HG03135 (cell line): ENCODE data around the gene FNDC3B.
"Not testable (repeated sequence)": the region's sequence is repeated elsewhere in the genome, so short reads cannot be mapped to it uniquely, and the experiment has no call there.

Experiments used
- ATAC-seq: cut with Tn5 transposase; IDR thresholded peaks from one replicate; pipeline ENCODE4 v1.9.1; 2021; ENCODE audit warnings: mild to moderate bottlenecking, moderate library complexity; ENCODE audit not compliant: unreplicated experiment

FNDC3B gene

DNA sequence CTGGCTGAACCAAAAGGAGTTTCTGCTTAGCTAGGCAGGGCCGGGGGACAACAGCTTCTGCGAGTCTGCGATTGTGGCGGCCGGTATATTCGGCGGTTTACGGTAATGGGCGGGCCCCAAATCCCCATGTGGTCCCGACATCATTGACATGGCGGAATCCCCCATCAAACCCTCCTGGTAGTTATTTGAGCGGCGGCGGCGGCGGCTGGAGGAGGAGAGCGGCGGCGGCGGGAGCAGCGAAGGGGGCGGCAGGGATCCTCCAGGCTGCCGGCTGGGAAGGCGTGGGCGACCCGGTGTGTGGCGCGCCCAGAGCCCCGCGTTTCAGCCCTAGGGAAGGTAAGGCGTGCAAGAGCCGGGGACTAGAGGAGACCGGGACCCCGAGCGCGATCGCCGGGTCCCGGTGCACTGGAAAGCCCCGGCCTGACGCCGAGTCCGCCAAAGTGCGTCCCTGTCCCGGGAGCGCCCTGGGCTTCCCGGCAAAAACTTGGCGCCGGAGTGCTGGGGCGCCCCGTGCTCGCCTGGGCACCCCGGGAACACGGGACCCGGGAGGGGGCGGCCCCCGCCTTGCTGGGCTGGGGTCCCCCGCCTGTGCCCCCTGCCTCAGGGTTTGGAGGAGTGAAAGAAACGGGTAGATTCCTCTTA is at the start of gene FNDC3B:
FNDC3B (plus strand) TSS at position 143 of the 642 bp plus-strand sequence. CDS start 72,902 bp downstream, outside the sequence.
- peak; percentile 77 for ATAC-seq

DNA sequence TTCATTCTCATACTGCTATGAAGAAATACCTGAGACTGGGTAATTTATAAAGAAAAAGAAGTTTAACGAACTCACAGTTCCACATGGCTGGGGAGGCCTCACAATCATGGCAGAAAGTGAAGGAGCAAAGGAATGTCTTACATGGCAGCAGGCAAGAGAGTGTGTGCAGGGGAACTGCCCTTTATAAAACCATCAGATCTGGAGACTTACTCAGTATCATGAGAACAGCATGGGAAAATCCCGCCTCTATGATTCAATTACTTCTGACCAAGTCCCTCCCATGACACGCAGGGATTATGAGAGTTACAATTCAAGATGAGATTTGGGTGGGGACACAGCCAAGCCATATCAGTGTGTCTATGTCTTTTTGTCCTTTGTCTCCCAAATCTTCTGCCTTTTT is 49.1 kb upstream of the FNDC3B start:
- ATAC-seq, result not testable (repeated sequence)

DNA sequence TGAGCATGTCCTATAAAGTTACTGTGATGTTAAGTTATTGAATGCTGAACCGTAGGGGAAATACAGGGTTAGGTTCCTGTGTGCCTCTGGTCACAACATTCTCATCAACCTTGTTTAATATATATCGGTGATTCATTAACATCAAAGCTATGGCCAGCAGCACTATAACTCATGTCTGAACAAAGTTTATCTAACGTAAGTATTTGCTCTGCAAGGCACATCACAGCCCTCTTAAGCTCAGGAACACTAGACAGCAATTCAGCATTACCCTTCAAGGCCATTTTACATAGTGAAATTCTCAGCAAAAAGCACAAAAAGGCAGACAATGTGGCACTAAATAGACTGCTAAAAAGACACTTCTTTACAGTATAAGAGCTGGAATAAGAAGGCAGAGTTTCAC is 48.2 kb upstream of the FNDC3B start:
- ATAC-seq, result no peak

DNA sequence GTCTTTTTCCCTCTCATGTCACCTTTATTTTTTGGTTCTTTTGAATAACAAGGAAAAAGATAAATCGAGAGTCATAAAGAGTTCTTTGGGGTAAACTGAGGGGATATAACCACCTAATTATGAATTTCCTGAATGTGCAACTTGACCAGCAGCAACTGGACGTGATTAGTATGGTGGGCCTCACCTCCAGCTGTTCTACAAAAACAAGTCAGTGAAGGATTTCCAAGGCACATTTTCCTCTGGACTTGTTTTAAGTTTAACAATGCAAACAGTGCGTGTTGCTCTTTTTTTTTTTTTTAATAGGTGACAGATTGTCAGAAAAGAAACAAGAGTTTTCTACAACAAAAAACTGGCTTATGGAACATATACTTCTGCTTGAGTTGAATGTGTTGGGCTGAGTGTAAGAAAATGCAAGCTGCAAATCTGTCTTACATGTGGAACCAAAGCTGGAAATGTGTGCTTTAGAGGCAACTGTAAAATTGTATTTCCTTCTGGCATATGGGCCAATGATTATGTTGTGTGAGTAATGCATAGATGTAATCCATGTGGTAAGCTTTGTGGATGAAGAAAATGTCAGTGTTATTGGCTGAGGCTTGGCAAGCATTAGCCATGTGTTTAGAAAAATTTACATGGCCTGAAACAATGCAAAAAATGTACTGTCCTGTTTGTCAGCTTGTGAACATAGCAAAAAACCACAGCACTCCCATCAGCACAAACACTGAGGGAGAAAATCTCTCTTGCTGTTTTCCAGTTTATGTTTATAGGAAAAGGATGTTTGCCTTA is 44.5 kb upstream of the FNDC3B start:
- no peak for ATAC-seq

DNA sequence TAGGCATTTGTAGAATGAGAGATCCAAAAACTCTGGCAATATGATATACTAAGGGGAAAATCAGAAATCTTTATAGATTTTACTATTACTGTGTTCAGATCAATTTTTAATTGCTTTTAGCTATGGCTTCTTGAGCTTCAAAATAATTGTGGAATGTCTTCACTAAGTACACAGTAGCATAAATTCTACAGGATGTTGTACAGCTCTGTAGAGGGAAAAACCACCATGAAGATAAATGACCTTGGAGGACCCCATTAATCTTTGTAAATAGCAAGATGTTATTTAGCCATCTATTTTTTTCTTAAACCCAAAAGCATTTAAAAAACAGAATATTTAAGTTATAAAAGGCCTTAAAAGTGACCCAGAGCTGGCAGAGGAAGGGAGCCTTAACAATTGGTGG is 43.9 kb upstream of the FNDC3B start:
- ATAC-seq, result no peak

DNA sequence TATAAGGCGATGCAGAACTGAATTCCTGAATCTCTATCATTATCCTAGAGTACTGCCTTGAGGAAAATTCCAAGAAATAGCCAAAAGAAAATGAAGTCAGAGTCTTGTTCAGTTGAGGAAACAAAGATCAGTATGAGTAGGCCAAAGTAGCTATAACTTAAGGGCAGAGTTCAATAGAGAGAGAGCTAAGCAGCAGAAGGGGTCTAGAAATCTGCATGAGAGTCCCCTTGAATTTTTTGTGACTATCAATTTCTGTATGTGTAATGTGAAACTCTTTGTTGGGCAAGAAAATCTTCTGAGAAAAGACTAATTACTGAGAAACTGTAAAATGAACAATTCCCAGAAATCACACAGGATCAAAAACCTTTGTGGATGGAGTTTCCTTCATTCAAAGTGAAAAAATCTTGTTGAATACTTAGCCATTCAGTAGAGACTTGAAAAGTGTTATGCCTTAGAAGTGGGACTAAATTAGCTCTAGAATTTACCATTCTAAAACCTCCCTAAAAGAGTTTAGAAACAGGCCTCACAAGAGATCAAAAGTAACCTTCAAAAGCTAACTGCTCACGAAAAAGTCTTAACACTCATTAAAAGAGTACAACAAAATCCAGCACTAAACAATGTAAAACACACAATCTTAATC is 43.1 kb upstream of the FNDC3B start:
- no peak for ATAC-seq

DNA sequence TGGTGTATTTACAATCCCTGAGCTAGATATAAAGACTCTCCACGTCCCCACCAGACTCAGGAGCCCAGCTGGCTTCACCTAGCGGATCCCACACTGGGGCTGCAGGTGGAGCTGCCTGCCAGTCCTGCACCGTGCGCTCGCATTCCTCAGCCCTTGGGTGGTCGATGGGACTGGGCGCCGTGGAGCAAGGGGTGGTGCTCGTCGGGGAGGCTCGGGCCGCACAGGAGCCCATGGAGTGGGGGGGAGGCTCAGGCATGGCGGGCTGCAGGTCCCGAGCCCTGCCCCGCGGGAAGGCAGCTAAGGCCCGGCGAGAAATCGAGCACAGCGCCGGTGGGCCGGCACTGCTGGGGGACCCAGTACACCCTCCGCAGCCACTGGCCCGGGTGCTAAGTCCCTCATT is 40.6 kb upstream of the FNDC3B start:
- not testable (repeated sequence) for ATAC-seq

DNA sequence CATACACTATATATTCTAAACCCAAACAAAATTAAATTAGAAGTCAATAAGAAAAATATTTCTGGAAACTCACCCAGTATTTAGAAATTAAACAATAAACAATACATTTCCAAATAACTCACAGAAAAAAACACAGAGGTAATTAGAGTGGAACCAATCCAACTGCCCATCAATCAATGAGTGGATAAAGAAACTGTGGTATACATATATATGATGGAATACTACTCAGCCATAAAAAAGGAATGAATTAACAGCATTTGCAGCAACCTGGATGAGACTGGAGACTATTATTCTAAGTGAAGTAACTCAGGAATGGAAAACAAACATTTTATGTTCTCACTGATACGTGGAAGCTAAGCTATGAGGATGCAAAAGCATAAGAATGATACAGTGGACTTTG is 37.8 kb upstream of the FNDC3B start:
- not testable (repeated sequence) for ATAC-seq

DNA sequence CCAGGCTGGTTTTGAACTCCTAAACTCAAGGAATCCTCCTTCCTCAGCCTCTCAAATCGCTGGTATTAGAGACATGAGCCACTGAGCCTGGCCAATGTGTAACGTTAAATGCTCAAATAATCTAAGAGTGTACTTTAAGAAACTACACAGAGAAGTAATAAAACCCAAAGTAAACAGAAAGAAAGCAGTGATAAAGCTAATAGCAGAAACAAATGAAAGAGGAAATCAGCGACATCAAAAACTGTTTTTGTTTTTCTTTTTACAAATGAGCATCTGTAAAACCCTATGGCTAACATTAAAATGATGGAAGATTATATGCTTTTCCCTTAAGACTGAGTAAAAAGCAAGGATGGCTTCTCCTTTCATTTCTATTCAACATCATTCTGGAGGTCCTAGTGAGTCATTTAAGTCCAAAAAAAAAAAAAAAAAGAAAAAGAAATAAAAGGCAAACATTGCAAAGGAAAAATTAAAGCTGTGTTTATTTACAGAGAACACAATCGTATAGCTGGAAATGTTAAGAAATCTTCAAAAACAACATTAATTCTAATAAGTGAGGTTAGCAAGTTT is 36.8 kb upstream of the FNDC3B start:
- no peak for ATAC-seq

DNA sequence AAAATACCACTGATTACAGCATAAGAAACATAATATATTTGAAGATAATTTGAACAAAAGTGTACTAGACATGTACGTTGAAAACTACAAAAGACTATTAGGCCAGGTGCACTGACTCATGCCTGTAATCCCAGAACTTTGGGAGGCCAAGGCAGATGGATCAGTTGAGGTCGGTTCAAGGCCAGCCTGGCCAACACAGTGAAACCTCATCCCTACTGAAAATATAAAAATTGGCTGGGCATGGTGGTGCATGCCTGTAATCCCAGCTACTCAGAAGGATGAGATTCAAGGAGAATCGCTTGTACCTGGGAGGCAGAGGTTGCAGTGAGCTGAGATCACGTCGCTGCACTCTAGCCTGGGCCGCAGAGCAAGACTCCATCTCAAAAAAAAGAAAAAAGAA is 36.2 kb upstream of the FNDC3B start:
- ATAC-seq, result no peak

DNA sequence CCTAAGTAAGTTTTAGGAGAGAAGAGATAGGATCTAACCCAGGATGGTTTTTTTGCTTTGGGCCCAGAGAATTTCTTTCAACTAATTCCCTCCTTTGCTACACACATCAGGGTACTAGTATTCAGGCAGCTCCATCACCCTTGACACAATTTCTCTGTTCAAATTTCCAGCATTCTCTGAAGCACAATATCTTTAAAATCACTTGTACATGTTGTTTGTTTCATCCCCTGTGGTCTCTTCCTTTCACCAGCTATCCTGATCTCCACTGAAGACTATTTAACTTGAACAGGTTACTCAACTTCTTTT is 32.4 kb upstream of the FNDC3B start:
- no peak for ATAC-seq

DNA sequence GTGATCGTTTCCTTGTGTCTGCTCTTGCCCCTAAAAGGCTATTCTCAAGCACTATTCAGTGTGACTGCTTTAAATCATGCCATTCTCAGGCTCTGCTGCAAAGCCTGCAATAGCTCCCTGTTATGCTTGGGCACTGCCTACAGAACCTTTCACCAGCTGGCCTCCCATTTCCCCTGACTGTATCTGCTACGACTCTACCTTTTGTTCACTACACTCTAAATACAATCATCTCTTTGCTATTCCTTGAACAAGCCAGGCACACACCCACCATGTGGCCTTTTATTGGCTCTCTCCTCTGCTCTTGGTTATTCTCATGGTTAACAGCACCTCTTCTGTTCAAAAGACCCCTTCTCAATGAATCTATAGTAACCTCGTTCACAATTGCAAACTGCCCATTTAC is 29.6 kb upstream of the FNDC3B start:
- ATAC-seq, result no peak

DNA sequence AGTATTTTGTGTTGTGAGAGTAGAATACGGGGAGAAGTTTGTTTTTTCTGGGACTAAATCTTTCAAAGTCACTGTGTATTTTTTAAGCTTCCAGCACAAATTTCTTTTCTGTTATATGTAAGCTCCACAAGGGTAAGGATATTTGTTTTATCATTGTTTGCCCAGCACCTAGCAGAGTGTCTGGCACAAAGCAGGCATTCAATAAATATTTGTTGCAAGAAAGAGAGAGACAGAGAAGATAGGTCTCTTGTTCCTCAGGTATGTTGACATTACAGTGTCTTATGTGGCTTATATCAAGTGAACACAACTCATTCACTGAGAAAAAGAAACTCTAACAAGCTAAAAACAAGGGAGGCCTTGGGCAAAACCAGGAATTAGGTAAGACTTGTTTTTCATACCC is 26.6 kb upstream of the FNDC3B start:
- no peak for ATAC-seq

DNA sequence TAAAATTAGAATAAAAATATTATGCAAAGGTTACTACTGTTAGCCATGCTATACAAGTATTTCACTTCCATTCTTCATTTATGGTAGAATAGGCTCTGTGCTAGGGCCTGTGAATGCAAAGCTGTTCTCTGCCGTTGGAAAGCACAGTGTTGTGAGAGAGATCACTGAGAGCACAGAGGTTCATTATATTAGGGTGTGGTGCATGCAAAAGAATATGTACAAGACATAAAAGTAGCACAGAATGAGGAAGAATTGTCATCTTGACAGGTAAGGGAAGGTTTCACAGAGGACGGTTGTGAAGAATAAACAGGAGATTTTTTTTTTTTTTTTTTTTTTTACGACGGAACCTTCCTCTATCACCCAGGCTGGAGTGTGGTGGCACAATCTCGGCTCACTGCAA is 25.2 kb upstream of the FNDC3B start:
- ATAC-seq, result no peak

DNA sequence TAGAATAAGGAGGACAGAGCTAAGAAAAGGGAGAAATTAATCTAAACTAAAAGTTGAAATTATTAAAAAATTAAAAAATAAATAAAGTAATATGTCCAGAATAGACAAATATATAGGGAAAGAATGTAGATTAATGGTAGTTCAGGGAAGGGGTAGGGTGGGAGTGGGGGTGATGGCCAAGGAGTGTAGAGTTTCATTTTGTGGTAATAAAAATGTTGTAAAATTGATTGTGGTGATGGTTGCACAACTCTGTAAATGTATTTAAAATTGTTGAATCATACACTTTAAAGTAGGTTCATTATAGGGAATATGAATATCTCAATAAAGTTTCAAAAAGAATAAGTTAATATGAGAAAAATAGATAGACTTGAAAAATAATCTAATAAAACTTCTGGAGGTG is 21.0 kb upstream of the FNDC3B start:
- no peak for ATAC-seq

DNA sequence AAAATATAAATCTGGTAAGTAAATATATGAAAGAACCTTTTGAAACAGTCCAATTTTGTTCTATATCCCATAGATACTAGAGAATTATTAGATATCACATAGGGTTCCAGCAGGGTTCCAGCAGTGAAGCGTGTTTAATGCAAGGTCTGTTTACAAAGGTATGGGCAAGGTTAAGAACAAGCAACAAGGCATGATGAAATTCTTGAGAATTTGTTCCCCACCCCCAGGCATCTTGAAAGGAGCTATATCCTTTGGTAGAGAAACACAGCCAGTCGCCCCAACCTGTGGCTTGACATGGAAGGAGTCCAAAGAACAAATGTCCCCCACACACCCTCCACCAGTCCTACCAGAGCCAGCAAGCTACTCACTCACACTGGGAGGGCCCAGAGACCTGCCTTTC is 18.6 kb upstream of the FNDC3B start:
- no peak for ATAC-seq

DNA sequence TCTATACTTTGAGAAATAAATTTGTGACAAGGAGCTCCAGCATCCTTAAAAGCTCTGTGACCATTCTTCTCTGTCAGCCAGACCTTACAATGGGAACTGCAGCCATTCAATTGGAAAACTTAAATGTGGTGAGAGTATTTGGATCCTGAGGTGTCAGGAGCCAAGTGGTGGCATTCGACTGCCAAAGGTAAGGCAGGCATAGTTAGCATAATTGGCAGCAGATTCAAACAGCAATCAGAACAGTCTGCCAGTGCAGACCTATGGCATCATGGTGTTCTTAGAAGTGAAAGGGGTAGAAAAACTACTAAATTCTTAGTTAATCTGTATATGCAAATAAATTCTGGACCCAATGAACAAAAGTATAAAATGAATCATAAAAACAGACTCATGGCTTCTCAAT is 18.2 kb upstream of the FNDC3B start:
- ATAC-seq, result no peak

DNA sequence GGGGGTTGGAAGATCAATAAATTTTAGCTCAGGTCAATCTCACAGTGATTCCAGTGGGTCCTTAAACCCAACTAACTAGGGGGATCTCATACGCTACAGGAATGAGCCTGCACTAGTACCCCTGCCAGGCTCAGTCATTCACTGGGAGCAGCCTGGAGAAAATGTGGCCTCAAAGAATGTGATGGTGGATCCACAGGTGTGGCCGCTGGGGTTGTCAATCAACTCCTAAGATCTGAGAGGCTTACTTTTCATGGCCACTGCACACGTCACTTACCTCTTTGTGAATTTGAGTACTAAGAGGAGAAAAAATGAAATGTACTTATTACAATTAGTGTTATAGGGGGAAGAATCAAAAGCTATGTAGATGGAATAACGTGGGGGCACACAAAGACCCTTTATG is 17.5 kb upstream of the FNDC3B start:
- ATAC-seq, result no peak

DNA sequence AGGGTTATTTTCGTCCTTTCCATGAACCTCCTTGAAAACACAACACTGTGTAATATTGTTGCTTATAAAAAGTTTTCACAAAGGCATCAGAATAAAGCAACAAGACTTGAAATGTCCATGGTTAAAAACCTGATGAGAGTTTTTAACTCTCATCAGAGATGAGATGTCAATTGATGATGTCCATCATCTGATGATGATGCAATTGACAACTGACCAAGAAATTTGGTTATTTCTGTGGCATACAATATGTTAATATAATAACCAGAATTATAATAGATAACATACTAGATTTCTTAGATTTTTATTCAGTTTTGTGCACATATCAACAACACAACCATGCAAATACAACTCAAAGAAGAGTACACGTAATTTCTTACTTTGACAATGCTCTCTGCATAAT is 15.5 kb upstream of the FNDC3B start:
- ATAC-seq, result no peak

DNA sequence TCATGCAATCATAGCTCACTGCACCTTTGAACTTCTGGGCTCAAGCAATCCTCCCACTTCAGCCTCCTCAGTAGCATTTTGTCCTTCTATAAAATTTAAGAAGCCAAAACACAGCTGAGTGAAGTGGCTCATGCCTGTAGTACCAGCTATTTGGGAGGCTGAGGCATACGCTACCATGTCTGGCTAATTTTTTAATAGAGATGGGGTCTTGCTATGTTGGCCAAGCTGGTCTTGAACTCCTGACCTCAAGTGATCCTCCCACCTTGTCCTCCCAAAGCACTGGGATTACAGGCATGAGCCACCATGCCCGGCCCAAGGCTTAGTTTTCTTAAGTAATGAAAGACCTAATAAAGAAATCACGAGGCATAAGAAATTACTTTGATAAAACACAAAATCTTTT is 14.7 kb upstream of the FNDC3B start:
- no peak for ATAC-seq

DNA sequence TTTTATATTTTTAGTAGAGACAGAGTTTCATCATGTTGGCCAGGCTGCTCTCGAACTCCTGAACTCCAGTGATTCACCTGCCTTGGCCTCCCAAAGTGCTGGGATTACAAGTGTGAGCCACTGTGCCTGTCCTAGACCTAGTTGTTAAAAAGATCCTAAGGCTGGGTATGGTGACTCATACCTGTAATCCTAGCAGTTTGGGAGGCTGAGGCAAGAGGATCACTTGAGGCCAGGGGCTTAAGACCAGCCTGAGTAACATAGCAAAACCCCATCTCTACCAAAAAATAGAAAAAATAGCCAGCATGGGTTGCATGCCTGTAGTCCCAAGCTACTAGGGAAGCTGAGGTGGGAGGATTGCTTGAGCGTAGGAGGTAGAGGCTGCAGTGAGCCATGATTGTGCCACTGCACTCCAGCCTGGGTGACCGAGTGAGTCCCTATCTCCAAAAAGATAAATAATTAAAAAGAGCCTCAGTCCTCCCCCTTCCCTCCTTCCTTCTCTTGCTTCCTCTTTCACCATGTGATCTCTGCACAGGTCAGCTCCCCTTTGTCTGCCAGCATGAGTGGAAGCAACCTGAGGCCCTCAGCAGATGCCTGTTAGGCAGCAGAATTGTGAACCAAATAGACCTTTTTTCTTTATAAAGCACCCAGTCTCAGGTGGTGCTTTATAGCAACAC is 9.8 kb upstream of the FNDC3B start:
- no peak for ATAC-seq
